ENCODE results near the gene THAP4.
"Not testable (repeated sequence)": the region's sequence is repeated elsewhere in the genome, so short reads cannot be mapped to it uniquely, and the experiment has no call there.

Gene THAP4

GRCh38 chr2:241577413-241578122, 59.4 kb downstream of the THAP4 start:
- no peak for DNase-seq

DNA sequence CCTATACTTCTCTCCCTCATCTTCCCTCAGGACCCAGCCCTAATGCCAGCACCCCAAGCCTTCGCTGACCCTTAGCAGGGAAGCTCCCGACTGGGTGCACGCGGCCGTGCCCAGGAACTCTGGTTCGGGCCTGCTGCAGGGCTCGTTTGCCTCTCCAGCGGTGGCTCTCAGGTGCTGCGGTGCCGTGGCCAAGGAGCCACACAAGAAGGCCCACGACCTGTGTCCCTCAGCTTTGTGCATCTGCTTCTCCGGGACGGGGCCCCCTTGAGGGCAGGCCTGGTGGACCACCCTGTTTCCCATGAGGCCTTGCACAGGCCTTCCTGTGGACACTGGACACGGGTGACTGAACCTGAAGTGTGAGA, 60.7 kb downstream of the THAP4 start:
- no peak for DNase-seq

GRCh38 chr2:241575624-241576292, 61.2 kb downstream of the THAP4 start:
- DNase-seq, result no peak

DNA sequence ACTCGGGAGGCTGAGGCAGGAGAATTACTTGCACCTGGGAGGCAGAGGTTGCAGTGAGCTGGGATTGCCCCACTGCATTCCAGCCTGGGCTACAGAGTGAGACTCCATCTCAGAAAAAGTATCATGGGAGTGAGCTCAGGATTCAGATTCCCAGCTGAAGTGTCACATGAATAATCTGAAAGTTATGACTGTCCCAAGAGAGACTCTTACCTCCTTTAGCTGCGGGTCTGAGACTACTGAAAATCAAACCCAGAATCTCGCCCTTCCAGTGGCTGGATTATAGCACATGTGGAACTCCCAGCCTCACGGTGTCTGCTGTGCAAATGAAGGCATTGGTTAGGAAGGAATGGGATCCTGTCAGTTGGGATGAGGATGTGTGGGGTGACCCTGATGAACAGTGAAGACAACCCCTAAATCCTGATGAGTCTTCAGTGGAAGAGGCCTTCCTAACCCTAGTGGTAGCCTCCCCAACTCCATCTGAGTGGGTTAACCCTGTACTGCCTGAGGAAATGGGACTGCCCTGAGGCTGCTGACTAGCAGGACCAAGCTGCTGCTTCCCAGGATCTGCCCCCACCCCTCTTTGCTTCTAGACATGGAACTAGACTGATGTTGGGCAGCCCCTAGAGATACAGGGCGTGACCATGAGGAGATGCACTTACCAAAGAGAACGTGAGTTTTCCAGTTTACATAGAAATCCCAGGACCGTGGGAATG, 61.9 kb downstream of the THAP4 start:
- no peak for DNase-seq

- no peak for DNase-seq
These were observed 63.2 kb downstream of the THAP4 start for GRCh38 chr2:241573741-241574140.

GRCh38 chr2:241572915-241573651, 63.9 kb downstream of the THAP4 start:
- not testable (repeated sequence) for DNase-seq

GRCh38 chr2:241571821-241572620, 64.9 kb downstream of the THAP4 start:
- peak in 1 of 2 experiments; percentile 15 for DNase-seq

DNA sequence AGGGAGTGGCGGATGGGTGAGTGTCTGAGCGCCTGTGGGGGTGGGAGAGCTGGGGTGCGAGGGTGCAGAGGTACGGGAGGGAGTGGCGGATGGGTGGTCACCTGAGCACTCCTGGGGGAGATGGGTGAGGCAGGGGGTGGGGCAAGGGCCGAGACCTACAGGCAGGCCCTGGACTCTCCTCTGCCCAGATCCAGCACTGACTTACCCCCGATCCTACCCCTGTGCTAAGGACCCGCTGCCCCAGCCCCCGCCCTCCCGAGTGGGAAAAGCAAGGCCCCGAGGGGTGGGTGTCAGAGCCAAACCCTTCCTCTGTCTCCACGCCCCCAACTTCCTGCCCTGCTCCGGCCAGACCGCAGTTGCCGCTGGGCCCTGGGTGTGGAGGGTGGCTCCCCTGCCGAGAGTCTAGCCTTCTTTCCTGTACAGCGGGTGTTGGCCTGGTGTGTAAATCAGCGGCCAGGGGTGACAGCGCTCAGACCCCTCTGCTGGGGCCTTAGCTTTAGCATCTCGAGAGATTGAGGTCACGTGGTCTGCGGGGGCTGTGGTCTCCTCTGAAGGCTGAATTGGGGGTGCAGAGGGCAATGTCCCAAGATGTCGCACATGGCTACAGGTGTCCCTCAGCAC, 65.9 kb downstream of the THAP4 start:
- DNase-seq, result no peak

GRCh38 chr2:241569831-241570281, 67.1 kb downstream of the THAP4 start:
- DNase-seq, result no peak

- no peak for DNase-seq
These were observed 68.2 kb downstream of the THAP4 start for GRCh38 chr2:241568726-241569125.

DNA sequence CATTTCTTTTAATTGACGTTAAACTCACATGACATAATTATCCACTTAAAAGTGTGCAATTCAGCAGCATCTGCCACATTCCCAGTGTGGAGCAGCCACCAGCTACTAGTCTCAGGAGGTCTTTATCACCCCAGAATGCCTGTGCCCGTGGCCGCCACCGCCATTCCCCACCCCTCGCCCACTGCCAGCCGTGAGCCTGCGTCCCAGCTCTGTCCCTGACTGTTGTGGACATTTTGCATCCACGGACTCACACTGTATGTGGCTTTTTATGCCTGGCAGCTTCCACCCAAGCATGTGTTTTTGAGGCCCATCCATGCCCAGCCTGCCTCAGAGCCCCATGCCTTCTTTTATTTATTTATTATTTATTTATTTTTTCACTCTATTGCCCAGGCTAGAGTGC, 69.2 kb downstream of the THAP4 start:
- no peak for DNase-seq

DNA sequence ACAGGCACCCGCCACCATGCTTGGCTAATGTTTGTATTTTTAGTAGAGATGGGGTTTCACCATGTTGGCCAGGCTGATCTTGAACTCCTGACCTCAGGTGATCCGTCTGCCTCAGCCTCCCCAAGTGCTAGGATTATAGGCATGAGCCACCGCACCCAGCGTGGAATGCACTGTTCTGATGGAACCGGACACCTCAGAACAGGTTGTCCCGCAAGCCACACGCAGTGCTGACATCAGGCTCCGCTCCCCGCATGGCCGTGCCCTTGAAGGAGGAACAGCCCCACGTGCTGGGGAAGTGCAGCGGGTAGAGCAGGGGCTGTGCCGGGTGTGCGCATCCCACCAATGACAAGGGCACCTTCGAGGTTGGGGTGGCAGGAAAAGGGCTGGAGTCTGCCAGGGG, 69.7 kb downstream of the THAP4 start:
- not testable (repeated sequence) for DNase-seq

GRCh38 chr2:241566468-241566867, 70.5 kb downstream of the THAP4 start:
- no peak for DNase-seq

DNA sequence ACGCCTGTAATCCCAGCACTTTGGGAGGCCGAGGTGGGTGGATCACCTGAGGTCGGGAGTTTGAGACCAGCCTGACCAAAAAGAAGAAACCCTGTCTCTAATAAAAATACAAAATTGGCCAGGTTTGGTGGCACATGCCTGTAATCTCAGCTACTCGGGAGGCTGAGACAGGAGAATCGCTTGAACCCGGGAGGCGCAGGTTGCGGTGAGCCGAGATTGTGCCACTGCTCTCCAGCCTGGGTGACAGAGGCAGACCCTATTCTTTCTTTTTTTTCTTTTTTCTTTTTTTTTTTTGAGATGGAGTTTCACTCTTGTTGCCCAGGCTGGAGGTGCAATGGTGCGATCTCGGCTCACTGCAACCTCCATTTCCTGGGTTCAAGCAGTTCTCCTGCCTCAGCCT, 70.9 kb downstream of the THAP4 start:
- not testable (repeated sequence) for DNase-seq

GRCh38 chr2:241565411-241565810, 71.5 kb downstream of the THAP4 start:
- no peak for DNase-seq

- DNase-seq, result no peak
These were observed 72.2 kb downstream of the THAP4 start for GRCh38 chr2:241564596-241565410.

DNA sequence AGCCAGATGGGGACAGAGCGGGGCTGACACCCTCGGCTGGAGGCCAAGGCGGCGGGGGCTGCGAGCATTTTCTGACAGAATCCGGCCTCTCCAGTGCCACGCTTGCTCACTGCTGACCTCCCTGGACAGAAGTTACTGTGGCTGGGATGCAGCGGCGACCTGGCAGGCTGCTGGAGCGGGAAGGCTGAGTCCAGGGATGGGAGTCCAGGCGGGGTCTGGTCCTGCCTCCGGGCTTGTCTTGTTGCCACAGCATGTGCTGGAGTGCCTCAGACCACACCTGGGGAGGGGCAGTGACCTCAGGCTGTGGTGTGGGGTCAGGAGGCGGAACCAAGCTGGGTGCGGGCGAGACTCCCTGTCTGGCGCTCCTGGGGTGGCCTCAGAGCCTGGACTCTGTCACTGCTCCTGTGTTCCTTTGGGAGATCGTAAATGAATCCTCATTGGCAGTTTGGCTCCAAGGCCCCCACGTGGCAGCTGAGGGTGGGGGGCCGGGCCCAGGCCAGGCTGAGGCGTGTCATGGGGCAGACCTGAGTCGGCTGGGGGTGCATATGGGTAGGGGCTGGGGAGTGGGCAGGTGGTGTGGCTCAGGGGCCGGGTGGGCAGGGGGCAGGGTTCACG, 72.9 kb downstream of the THAP4 start:
- DNase-seq, result no peak

DNA sequence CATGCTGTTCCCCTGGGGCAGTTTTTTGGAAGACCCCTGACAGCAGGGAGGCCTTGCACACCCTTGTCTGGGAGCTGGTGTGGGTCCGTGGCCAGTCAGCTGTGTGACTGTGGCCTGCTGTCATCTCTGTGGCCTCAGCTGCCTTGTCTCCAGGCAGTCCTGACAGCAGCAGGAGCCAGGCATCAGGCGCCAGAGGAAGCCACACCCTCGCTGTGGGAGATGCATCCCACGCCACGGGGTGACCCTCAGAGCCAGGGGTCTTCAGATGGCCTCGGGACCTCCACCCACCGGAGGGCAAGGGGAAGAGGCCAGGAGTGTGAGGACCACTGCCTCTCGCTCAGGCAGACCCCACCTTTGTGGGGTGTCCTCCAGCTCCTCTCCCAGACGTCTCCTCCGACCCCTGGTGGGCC, 73.4 kb downstream of the THAP4 start:
- no peak for DNase-seq

DNA sequence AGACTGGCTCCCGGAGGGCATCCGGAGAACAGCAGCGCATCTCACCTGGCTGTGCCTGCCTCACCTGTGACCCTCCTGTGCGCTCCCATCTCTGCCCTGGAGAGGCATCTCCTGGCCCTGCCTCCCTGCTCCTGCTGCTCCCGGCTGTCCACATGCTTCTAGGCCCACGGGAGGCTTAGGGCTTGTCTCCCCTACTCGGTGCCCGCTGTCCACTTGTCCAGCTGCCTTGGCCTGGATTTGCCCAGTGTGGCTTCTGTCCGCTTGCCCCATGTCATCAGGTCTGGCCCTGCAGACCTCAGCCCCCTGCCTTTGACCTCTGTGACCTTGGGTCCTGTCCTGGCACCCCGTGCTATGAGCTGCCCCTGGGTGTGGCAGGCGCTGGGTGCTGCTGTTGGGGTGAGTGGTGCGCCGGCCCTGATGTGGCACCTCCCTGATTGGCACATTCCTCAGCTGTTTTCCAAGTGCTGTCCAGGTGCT, 73.9 kb downstream of the THAP4 start:
- DNase-seq, result no peak

DNA sequence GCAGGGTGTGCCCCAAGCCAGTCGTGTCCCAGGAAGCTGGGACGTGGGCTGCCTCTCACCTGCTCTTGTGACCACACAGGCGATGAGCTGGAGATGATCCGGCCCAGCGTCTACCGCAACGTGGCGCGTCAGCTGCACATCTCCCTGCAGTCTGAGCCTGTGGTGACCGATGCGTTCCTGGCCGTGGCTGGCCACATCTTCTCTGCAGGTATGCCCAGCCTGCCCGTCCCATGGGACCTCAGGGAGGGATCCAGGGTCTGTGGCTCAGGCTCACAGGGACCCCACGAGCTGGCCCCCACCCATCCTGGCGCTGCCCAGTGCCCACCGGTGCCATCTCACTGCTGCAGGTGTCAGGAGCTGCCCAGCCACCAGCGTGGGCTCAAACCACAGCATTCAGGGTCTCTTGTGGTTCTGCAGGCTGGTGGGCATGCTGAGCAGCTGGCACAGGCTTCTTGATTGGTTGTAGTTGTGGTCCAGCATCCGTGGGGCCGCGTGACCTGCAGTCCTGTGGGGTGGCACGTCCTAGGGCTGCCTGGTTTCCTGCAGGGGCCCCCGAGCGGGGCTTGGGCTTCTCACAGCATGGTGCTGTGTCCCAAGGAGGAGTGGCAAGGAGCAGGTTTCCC, 74.6 kb downstream of the THAP4 start:
- DNase-seq, result no peak
